Stimulated activated naive CD4-positive, alpha-beta T cell treated with Interleukin-2 at 50 U/mL for 16 hours (primary cell): ENCODE results near the gene KLK1.
"Not testable (repeated sequence)": the region's sequence is repeated elsewhere in the genome, so short reads cannot be mapped to it uniquely, and the experiment has no call there.

Source experiments
- DNase-seq: peaks from one replicate; lab custom pipeline; 2025; lab: John Stamatoyannopoulos, UW

Gene KLK1

DNA sequence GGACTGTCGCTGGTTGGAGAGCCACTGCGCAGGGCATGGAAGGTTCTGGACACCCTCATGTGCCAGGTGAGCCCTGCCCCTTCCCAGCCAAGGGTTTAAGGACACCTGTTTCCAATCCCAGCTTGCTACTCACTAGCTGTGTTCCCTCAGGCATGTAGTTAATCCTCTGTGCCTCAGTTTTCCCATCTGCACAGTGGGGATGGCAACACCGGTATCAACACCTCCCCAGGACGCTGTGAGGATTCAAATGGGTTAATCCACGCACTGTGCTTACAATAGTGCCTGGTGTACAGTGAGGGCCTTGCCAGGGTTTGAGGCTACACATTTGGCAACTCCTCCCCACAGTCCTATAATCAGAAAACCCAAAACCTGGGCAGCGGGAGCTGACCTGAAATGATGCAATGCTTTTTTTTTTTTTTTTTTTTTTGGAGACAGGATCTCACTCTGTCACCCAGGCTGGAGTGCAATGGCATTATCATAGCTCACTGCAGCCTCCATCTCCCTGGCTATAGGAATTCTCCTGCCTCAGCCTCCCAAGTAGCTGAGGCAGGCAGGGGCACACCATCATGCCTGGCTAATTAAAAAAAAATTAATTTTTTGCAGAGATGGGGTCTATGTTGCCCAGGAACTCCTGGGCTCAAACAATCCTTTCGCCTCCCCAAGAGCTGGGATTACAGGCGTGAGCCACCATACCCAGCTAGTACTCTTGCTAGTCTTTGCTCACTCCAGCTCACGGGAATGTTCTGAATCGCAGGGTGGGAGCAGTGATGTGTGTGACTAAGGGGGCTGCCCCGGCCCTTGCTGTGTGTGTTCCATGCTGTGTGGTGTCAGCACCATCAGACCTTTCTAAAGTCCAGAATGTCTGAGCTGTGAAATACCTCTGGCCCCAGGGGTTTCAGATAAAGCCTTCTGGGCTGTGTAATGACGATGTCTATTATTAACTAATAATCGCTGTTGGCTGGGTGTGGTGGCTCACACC lies 31.0 kb downstream of the KLK1 start:
- no peak for DNase-seq

- DNase-seq = no peak
These were observed 31.9 kb downstream of the KLK1 start for GRCh38 chr19:50791594-50792271.

DNA sequence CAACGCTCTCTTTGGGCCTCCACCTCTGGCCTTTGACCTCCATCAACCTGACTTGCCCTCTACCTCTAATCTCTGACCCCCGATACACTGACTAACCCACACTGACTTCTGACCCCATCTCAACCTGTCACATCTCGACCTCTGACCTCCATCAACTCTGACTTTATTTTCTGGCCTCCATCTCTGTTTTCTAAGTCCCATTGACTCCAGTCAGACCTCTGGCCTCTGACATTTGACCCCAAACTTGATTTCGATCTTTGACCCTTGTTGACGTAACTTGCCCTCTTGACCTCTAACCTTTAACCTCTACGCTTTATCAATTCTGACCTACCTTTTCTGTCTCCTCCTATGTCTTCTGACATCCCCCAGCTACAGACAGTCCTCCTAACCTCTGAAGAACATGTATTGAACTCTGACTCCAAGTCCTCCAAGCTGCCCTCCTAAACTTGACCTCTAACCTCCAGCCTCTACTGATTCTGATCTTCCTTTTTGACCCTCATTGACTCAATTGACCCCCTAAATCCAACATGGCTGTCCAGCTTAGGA lies 32.6 kb downstream of the KLK1 start:
- no peak for DNase-seq

DNA sequence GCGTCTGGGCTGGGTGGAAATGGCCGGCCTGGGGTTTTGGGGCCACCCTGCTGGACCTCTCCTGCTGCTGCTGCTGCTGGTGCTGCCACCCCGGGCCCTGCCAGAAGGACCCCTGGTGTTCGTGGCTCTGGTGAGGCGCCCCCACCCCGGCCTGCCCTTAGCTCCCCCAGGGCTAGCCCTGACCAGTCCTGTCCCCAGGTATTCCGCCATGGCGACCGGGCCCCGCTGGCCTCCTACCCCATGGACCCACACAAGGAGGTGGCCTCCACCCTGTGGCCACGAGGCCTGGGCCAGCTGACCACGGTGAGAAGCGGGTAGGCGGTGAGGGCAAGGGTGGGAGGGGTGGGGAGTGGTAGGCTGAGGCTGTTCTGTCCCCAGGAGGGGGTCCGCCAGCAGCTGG lies 33.2 kb downstream of the KLK1 start, which contains the start of gene ACP4:
TSS of gene ACP4 (plus strand) at position 20 of the 400 bp plus-strand sequence. CDS start at position 20, 0 bp downstream.
- DNase-seq = no peak

DNA sequence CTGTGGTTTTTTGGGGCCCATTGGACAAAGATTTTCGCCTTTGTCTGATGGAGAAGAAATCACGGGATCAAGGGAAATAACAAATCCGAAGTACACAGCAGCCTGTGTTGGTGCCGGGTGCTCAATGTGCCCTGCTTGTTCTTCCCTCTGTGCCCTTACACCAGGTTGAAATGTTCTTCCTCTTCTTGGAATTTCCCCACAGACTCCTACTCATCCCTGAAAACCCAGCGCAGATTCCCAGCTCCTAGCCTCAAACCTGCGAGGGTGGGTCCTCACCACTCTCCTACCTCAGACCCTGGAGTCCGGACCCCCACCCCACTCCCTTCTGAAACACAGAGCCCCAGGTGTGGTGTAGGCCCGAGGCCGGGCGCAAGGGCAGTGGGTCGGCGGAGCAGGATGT lies 38.3 kb downstream of the KLK1 start:
- DNase-seq = no peak

DNA sequence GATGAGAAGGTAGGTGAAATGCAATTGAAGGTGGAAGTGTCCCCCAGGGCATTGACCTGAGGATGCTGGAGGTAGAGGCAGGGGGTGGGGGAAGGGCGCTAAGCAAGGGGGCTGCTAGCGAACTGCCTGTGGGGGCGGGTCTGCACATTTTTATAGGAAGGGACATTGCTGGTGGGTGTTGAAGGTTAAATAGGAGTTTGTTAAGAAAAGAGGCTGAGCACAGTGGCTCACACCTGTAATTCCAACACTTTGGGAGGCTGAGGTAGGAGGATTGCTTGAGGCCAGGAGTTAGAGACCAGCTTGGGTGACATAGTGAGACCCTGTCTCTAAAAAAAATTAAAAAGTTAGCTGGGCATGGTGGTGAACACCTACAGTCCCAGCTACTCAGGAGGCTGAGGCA lies 38.9 kb downstream of the KLK1 start:
- DNase-seq = no peak

GRCh38 chr19:50783848-50784152 lies 39.8 kb downstream of the KLK1 start:
- DNase-seq = not testable (repeated sequence)

DNA sequence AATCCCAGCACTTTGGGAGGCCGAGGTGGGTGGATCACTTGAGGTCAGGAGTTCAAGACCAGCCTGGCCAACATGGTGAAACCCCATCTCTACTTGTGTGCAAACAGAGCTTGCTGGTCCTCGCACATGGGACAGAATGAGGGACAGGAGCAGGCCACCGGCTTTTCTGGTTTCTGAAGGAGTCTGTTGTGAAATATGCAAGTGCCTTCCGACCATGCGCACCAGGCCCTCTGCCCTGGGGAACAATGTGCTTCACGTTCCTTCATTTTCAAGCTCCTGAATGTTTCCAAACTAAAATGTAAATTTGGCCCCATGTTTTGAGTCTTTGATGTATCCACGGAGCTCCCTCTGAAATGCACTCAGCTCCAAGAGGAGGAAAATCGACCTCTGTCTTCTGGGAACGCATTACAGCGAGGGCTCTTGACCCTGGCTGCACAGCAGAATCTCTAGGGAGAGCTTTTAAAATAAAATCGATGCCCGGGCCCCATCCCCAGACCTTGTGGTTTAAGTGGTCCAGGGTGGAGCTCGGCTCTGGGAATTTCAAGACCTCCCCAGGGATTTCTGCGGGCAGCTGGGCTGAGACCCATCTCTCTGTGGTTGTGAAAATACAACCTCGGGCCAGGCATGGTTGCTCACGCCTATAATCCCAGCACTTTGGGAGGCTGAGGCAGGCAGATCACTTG lies 42.7 kb downstream of the KLK1 start:
- DNase-seq = no peak

GRCh38 chr19:50779504-50780457 lies 43.8 kb downstream of the KLK1 start:
- no peak for DNase-seq

DNA sequence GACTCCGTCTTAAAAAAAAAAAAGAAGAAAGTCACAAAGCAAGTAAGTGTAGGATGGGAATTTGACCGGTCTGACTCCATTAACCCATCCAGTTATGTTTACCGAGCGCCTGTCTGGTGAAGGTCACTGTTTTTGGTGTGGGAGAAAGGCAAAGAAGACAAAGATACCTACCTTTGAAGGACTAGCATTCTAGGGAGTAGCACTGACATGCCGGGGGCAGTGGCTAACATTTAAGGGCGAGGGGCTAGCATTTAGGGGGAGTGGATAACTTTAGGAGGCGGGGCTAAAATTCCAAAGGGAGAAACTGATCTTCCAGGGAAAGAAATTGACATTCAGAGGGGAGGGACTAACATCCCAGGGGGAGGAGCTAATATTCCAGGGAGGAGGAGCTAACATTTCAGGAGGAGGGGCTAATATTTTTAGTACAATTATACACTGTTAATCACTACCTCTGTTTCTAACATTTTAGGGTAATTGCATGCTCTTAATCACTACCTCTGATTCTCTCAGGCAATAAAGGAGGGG lies 44.6 kb downstream of the KLK1 start:
- DNase-seq = no peak

DNA sequence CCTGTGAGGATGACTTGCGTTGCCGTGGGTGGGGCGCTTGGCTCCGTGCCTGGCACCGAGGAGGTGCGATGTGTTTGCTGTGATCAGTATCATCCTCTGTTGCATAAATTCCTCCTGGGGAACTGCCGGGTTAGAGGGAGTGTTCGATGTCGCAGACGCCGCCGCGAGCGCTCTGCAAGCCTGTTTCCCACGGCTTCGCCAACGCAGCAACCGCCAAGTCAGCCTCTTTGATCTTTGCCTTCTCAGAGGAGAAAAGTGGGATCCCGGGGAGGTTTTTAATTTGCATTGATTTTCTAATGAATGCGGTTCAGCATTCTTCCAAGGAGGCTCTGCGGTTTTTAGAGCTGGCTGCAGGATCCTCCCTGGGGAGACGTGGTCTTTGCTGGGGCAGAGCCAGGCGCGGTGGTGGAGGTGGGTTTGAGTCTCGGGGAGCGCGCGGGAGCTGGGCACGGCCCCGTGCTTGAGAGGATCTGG lies 45.7 kb downstream of the KLK1 start:
- no peak for DNase-seq

GRCh38 chr19:50777261-50777660 lies 46.3 kb downstream of the KLK1 start:
- DNase-seq = no peak

DNA sequence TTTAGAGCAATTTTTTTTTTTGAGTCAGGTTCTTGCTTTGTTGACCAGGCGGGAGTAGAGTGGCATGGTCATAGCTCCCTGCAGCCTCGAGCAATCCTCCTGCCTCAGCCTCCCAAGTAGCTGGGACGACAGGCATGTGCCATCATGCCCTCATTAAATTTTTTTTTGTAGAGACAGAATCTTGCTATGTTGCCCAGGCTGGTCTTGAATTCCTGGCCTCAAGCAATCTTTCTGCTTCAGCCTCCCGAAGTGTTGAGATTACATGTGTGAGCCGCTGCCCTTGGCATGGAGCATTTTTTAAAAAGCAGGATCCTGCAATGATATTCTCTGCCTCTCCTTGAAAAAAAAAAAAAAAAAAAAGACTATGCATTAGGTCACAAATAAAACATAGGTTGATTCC lies 47.5 kb downstream of the KLK1 start:
- DNase-seq = no peak

GRCh38 chr19:50773454-50773853 lies 50.1 kb downstream of the KLK1 start:
- not testable (repeated sequence) for DNase-seq

- DNase-seq = not testable (repeated sequence)
These were observed 50.7 kb downstream of the KLK1 start for GRCh38 chr19:50772912-50773311.

DNA sequence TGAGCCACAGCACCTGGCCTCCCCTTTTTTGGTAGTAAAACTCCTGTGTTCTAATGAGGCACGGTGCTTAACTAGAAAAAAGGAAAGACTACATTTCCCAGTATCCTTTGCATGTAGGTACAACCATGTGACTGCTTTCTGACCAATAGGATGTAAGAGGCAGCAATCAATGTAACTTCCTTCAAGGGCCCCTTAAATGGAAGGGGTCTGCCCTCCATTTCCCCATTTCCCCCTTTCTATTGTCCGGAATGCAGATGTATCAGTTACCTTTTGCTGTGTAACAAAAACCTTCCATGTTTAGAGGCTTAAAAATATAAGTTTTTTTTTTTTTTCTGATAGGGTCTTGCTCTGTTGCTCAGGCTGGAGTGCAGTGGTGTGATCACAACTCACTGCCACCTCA lies 51.1 kb downstream of the KLK1 start:
- DNase-seq = no peak

- no peak for DNase-seq
These were observed 52.7 kb downstream of the KLK1 start for GRCh38 chr19:50770888-50771287.

- DNase-seq = not testable (repeated sequence)
These were observed 53.4 kb downstream of the KLK1 start, which contains the start of gene GPR32 for GRCh38 chr19:50770164-50770563. GPR32 (plus strand) TSS chr19:50770464; CDS start chr19:50770601, 137 bp downstream.
